Heart right ventricle (tissue), 16 donors: ENCODE data around the gene TNFRSF18. TPM values are rescaled to one million over a fixed set of nuclear protein-coding genes. Genes with fewer than 3 reads are reported as not detected.

Source experiments
- ATAC-seq, 8 donors: fragments of 200-7000 bp; cut with Tn5 transposase; one replicate each; pipeline ENCODE4 v1.9.1; 2020; ENCODE audit warnings: mild to moderate bottlenecking in 8 of 8, moderate library complexity in 8 of 8, moderate number of reproducible peaks in 1 of 8
- DNase-seq, 2 donors: peaks; one replicate each; pipeline ENCODE4 v3.0.0-alpha.2; 2020
- H3K27ac ChIP-seq, 10 donors: fragments of 200-600 bp; sonication (generic) in 2 of 10; one replicate each; pipeline versions ENCODE4 v1.5.0 to v1.8.0; 2020 to 2022; ENCODE audit warnings: mild to moderate bottlenecking in 3 of 10
- H3K27me3 ChIP-seq, 7 donors: fragments of 200-600 bp; one replicate each; pipeline ENCODE4 v1.8.0; 2021 to 2022; ENCODE audit warnings: mild to moderate bottlenecking in 2 of 7
- H3K36me3 ChIP-seq, 9 donors: fragments of 200-600 bp; sonication (generic) in 1 of 9; one replicate each; pipeline versions ENCODE4 v1.5.0 to v1.8.0; 2020 to 2022; ENCODE audit warnings: mild to moderate bottlenecking in 2 of 9
- H3K4me1 ChIP-seq, 9 donors: fragments of 200-600 bp; sonication (generic) in 1 of 9; one replicate each; pipeline versions ENCODE4 v1.5.0 to v1.8.0; 2020 to 2022; ENCODE audit warnings: mild to moderate bottlenecking in 4 of 9
- H3K4me3 ChIP-seq, 10 donors: fragments of 200-600 bp; sonication (generic) in 2 of 10; one replicate each; pipeline versions ENCODE4 v1.5.0 to v1.8.0; 2020 to 2022; ENCODE audit warnings: mild to moderate bottlenecking in 7 of 10, moderate library complexity in 2 of 10
- H3K9me3 ChIP-seq, 11 donors: fragments of 200-600 bp in 10 of 11; sonication (generic) in 2 of 11; one replicate each; pipeline versions ENCODE4 v1.5.0 to v1.8.0; 2013 to 2022; ENCODE audit warnings: mild to moderate bottlenecking in 2 of 11, control low read depth in 1 of 11, moderate library complexity in 1 of 11
- WGBS, 2 donors: extraction: QIAGEN DNeasy Blood & Tissue Kit; methylation state at CpG; one replicate each; pipeline ENCODE4 v1.1.7; 2013; ENCODE audit warnings: inconsistent platforms in 1 of 2; 5-methylcytosine and 5-hydroxymethylcytosine counted together
- intact Hi-C, 10 donors: fragments of 100-400 bp; cut with DNase I; formaldehyde crosslinking; loops; one replicate each; pipeline versions ENCODE4 v1.11.1 to v1.14.2; 2022
- polyA plus RNA-seq, 2 donors: library from polyadenylated mRNA; stranded (reverse); fragments of 200-250 nt; gene quantifications; one replicate each; pipeline ENCODE4 v1.2.3, GENCODE V29; 2013
- total RNA-seq, 10 donors: library from RNA; stranded (reverse); fragmentation: NEBNext Ultra II Directional in 3 of 10; extraction: Animal tissue kit (Norgen Biotek cat#: 25700) in 3 of 10; gene quantifications; one replicate each; pipeline versions ENCODE4 v1.2.1 to v1.2.4, GENCODE V29; 2021 to 2023
- TF ChIP-seq, protein P1 (sequence below), 9 donors: fragments of 200-600 bp; sonication (generic) in 2 of 9; IDR thresholded peaks; one replicate each; pipeline versions ENCODE4 v1.5.0 to v1.8.0; 2021 to 2022; ENCODE audit warnings: antibody characterized with exemption in 9 of 9, mild to moderate bottlenecking in 5 of 9, moderate library complexity in 1 of 9
- donor health status: Arrhythmogenic right ventricular cardiomyopathy.
- donor health status: ischemic (EF 13 %, LVEDD 7.1; RV severe dilation, severe dysfunction).
- donor health status: healthy with polysubstance abuse.
- donor health status: DM: no; HTN: yes; CAD: no.
- donor health status: DM: no; HTN: no; CAD: no.
- donor health status: ischemic (EF 25% LVEDD 6.9; RV normal size, moderate dysfunction).
- donor health status: ischemic (EF 25% LVEDD 5.7; RV mildly dilated, moderate dysfunction).
- donor health status: healthy.
- donor health status: DM: yes; HTN: yes; CAD: no.
- donor health status: Ischemic cardiomyopathy.
- donor health status: ischemic (EF 35%, LVEDD 5.7; RV mildly dilated, moderate dysfunction).
- donor health status: nonischemic (EF 11% LVEDD 7.7; RV severe dilation, severe dysfunction).
- donor health status: DM: yes; HTN: yes; CAD: no.
- donor health status: PGD.
- donor health status: ischemic (EF 29% LVEDD 5.4; RV normal size, mild dysfunction).
- donor health status: nonischemic (EF 23%, LVEDD 6.1; RV moderate dilation, normal function).

The TNFRSF18 gene
- total and polyA plus RNA-seq, 12 donors: 0.26 to 1.7 (median 0.38) TPM; not detected in 8

DNA sequence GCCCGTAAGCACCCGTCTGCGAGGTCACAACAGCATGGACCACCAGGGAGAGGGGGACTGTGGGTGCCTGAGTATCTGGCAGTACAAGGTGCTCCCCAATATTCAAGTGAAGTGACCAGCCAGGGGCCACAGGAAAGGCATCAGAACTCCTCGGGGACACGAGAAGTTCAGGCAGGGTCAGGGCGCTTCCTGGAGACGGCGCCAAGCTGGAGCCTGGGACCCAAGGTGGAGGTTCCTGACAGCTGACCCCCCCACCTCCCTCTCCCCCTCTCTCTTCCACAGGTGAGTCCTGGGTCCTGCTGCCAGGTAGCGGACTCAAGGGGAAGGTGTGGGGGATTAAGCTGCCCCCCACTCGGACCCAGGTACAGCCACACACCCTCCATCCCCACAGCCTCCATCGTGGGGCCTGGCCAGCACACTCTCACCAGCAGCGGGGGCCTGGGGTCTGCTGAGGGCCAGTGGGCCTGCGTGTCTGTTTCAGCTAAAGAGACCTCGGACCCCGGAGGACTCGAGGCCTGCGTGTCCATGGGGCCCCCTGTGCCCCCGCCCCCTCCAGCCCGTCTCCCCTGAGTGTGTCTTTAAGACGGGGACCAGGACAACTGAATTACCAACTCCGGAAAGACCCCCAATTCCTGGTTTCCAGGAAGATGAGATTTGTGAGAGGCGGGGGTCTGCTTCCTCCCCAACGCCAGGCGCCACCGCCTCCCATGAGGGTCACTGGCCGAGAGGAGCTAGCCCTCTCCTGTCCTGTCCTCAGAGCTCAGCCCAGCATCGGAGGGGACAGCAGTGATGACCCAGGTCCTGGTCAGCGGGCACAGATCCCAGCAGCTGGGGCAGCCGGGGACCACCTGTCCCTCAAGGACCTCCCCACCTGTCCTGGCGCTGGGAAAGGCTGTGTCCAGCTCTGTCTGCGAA, 6.2 kb downstream of the TNFRSF18 start:
- Histone ChIP-seq H3K36me3 (no peaks in the 10 kb centered on the region), H3K4me1 (peaks cover 0 to 11% (median 7%) of the 10 kb centered on the region in 9 donors), H3K4me3 (peak overlapping the region in 9 of 10 donors; percentile 34 to 57 (median 48)), H3K27me3 (peaks cover 0 to 36% (median 14%) of the 10 kb centered on the region in 7 donors), H3K27ac (peak overlapping the region in 4 of 10 donors; percentile 43 to 73 (median 62)), H3K9me3 (peaks cover 0 to 5% (median 0%) of the 10 kb centered on the region in 11 donors)
- peak in 1 of 8 donors; percentile 7 for ATAC-seq
- TF ChIP-seq, protein P1, sequence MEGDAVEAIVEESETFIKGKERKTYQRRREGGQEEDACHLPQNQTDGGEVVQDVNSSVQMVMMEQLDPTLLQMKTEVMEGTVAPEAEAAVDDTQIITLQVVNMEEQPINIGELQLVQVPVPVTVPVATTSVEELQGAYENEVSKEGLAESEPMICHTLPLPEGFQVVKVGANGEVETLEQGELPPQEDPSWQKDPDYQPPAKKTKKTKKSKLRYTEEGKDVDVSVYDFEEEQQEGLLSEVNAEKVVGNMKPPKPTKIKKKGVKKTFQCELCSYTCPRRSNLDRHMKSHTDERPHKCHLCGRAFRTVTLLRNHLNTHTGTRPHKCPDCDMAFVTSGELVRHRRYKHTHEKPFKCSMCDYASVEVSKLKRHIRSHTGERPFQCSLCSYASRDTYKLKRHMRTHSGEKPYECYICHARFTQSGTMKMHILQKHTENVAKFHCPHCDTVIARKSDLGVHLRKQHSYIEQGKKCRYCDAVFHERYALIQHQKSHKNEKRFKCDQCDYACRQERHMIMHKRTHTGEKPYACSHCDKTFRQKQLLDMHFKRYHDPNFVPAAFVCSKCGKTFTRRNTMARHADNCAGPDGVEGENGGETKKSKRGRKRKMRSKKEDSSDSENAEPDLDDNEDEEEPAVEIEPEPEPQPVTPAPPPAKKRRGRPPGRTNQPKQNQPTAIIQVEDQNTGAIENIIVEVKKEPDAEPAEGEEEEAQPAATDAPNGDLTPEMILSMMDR (IDR thresholded peaks at IDR 0.05): no peak
- DNase-seq: peak in 1 of 2 donors; percentile 7
- intact Hi-C loops: loop anchor here in 1 of 10 donors (5.0 kb wide), 1 partner anchor 43 kb away; no protein-coding TSS in a partner anchor
- 71 to 76% methylated on average over 30 to 31 of the region's 31 CpGs for WGBS, 2 donors

DNA sequence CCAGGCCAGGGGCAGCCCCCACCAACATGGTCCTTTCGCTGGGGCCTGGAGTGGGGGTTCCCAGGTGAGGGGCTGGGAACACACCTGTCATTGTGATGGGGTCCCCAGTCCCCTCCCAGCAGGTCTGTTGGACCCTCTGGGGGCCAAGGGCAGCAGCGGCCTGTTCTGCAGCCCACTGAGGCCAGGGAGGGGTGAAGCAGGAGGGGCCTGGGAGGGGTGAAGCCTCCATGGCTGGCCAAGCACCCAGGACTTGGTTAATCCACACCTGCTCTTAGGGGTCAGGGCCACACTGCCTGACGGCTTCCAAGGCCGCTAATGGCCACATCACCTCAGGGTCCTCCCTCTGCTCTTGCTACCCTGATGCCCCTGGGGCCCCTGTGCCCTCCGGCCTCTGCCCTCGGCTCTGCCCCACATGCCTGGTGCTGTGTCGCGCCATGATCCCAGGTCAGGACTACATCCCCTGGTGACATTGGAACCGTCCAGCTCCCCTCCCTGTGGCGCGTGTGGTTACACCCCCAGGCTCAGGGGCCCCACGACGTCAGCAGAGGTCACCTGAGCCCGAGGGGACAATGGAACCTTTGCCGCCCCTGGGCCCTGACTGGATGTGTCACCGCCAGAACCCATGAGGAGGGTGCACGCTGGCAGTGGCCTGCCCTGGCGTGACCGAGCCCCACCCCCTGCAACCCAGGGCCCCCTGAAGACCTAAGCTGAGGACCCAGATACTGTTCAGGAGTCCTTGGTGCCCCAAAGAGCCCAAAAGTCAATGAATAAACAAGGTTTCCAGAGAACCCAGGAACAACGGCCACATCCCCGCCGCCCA, 7.0 kb downstream of the TNFRSF18 start:
- Histone ChIP-seq H3K27ac (no peak overlapping the region), H3K4me1 (peaks cover 0 to 11% (median 7%) of the 10 kb centered on the region in 9 donors), H3K9me3 (peaks cover 0 to 14% (median 5%) of the 10 kb centered on the region in 11 donors), H3K36me3 (no peaks in the 10 kb centered on the region), H3K27me3 (peaks cover 0 to 28% (median 14%) of the 10 kb centered on the region in 7 donors), H3K4me3 (no peak overlapping the region)
- TF ChIP-seq, protein P1 (IDR thresholded peaks at IDR 0.05): no peak
- DNase-seq: peak in 1 of 2 donors; percentile 7
- 86 to 90% methylated on average over 22 of the region's 22 CpGs for WGBS, 2 donors
- intact Hi-C loops: no loop called here
- ATAC-seq: peak in 1 of 8 donors; percentile 9

DNA sequence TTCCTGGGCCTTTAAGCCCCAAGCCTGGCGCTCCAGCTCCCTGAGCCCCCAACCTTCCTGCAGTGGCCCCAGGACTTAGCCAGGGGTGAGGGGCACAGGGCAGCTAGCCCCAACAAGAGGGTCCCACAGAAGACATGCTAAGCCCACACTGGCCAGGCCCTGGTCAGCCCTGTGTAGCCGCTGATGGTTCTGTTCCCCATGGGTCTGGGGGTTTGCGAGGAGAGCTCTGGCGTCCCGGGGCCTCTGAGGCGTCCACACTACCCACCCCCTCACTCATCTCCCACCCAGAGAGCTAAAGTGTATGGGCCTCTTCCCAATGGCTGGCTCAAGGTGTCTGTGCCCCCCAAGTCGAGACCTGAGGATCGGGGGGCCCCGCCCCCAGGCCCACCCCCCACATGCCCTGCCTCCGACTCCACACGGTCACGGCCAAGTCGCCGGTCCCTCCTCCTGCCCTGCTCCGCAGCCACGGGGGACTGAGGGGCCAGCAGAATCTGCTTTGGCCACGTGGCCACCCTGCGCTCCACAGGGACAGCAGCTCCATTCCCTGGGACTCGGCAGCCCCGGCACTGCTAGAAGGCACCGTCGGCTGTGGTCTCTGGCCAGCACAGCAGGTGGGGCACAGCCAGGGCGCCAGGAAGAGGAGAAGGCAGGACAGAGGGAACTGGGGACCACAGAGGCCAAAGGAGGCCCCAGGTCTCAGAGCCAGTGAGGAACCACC, 7.8 kb downstream of the TNFRSF18 start:
- H3K27ac ChIP-seq: no peak overlapping the region
- H3K9me3 ChIP-seq: peaks cover 0 to 17% (median 5%) of the 10 kb centered on the region in 11 donors
- H3K36me3 ChIP-seq: no peaks in the 10 kb centered on the region
- no peak for ATAC-seq
- H3K27me3 ChIP-seq: peaks cover 0 to 25% (median 11%) of the 10 kb centered on the region in 7 donors
- no peak overlapping the region for H3K4me3 ChIP-seq
- H3K4me1 ChIP-seq: peaks cover 0 to 11% (median 7%) of the 10 kb centered on the region in 9 donors
- DNase-seq: peak in 1 of 2 donors; percentile 5
- intact Hi-C loops: no loop called here
- 61 to 73% methylated on average over 23 of the region's 23 CpGs for WGBS, 2 donors
- TF ChIP-seq, protein P1 (IDR thresholded peaks at IDR 0.05): no peak
